ENCODE measurements around the gene PIAS1.

Gene PIAS1

DNA sequence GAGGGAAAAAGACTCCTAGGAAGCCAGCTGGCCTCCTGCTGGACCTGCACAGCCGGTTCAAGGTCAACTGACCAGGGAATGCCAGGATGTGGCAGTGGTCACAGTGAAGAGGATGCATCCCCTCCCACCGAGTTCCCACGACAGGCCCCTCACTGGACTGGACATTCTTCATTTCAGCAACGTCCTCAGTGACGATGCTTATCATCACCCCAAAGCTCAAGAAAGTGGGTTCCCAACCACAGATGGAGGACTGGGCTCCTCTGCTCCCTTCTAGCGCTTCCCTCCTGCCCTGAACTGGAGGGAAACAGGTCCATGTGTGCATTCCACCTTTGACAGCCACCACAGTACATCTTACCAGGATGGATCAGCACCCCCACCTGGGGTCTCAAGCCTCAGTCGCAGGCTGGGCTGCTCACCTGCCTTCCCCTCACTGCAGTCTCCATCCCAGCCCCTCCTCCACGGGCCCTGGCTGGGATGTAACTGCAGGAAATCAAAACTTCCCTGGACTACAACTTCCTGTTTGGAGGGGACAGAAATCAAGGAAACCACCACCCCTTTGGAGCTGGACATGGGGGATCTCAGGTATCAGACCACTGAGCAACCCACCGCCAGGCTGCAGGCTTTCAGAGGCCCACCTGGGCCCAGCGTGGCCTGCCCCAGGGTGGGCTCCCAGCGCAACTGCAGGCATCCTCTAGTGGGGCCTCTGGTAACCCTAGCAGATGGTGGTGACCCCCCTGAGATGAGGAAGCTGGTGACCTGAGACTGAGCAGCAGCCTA lies 143.7 kb downstream of the PIAS1 start:
- no peak overlapping the region for H2AFZ ChIP-seq (ENCODE audit: low read depth, low read length)
- H2BK15ac ChIP-seq (ENCODE audit: low read depth, poor library complexity, severe bottlenecking): no peak overlapping the region
- H3K9ac ChIP-seq (ENCODE audit: low read length): no peak overlapping the region
- peaks cover 19% of the 10 kb centered on the region for H3K79me1 ChIP-seq (replicated peaks; ENCODE audit: low read length, poor library complexity, severe bottlenecking)
- H2AK5ac ChIP-seq (ENCODE audit: low read length, severe bottlenecking): no peak overlapping the region
- H3K4me2 ChIP-seq (ENCODE audit: low read length, poor library complexity, severe bottlenecking): no peak overlapping the region
- H3K27ac ChIP-seq (ENCODE audit: low read length, poor library complexity, severe bottlenecking): no peak overlapping the region
- H2BK5ac ChIP-seq (ENCODE audit: low read depth, low read length, poor library complexity, severe bottlenecking): no peak overlapping the region
- no peak overlapping the region for H3K4me3 ChIP-seq (ENCODE audit: insufficient read depth in 1 of 2, low read depth in 1 of 2, low read length in 2 of 2)
- H2BK120ac ChIP-seq (ENCODE audit: low read depth, low read length): no peak overlapping the region
- no peak overlapping the region for H3K14ac ChIP-seq (ENCODE audit: low read length in 2 of 2)
- no peak overlapping the region for H4K91ac ChIP-seq (ENCODE audit: low read length)
- H3K36me3 ChIP-seq (ENCODE audit: control insufficient read depth in 1 of 2, insufficient read depth in 2 of 2, low read depth in 1 of 2, low read length in 2 of 2): peaks cover 19 to 29% of the 10 kb centered on the region in 2 experiments
- H3K18ac ChIP-seq (ENCODE audit: low read depth in 1 of 2, low read length in 2 of 2): no peak overlapping the region
- H3K4ac ChIP-seq (ENCODE audit: low read depth in 1 of 2, low read length in 2 of 2): no peak overlapping the region
- H3K4me1 ChIP-seq (ENCODE audit: control insufficient read depth, insufficient read depth, low read depth, low read length): peaks cover 7% of the 10 kb centered on the region
- H4K8ac ChIP-seq (ENCODE audit: low read length): peak overlapping the region; percentile 61
- H3K9me3 ChIP-seq (ENCODE audit: control insufficient read depth, low read length): no peaks in the 10 kb centered on the region
- H3K27me3 ChIP-seq (ENCODE audit: control insufficient read depth in 1 of 2, insufficient read depth in 1 of 2, low read length in 2 of 2): no peaks in the 10 kb centered on the region
- no peak overlapping the region for H3K23ac ChIP-seq (ENCODE audit: low read length in 2 of 2)
- DNase-seq: no peak
- WGBS: 93% methylated on average over 11 of the region's 11 CpGs
- no peak overlapping the region for H2BK12ac ChIP-seq (ENCODE audit: low read length in 2 of 2)

DNA sequence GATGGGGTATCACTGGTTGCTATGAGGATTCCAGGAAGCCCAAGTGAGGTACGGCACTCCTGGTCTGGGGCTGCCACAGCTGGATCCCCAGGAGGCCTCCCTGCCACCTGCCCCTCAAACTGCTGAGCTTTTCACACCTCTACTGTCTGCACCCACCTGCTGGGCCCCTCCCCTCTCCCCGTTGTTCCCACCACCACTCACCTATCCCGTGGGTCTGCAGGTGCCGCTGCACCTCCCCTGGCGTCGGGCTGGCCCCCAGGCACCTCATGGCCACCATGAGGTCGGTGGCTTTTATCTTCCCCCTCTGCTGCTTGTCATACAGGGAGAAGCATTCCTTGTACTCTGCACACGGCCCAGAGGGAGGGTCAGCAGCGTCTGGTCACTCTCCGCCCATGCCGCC lies 145.2 kb downstream of the PIAS1 start:
- H2AK5ac ChIP-seq (ENCODE audit: low read length, severe bottlenecking): no peak overlapping the region
- no peak overlapping the region for H3K4ac ChIP-seq (ENCODE audit: low read depth in 1 of 2, low read length in 2 of 2)
- no peak overlapping the region for H3K9ac ChIP-seq (ENCODE audit: low read length)
- no peak overlapping the region for H3K4me2 ChIP-seq (ENCODE audit: low read length, poor library complexity, severe bottlenecking)
- H3K18ac ChIP-seq (ENCODE audit: low read depth in 1 of 2, low read length in 2 of 2): no peak overlapping the region
- H2AFZ ChIP-seq (ENCODE audit: low read depth, low read length): no peak overlapping the region
- H2BK120ac ChIP-seq (ENCODE audit: low read depth, low read length): no peak overlapping the region
- H4K8ac ChIP-seq (ENCODE audit: low read length): peak overlapping the region; percentile 12
- H2BK5ac ChIP-seq (ENCODE audit: low read depth, low read length, poor library complexity, severe bottlenecking): no peak overlapping the region
- DNase-seq: no peak
- no peak overlapping the region for H3K27ac ChIP-seq (ENCODE audit: low read length, poor library complexity, severe bottlenecking)
- H2BK15ac ChIP-seq (ENCODE audit: low read depth, poor library complexity, severe bottlenecking): no peak overlapping the region
- H2BK12ac ChIP-seq (ENCODE audit: low read length in 2 of 2): no peak overlapping the region
- peaks cover 6 to 27% of the 10 kb centered on the region in 2 experiments for H3K36me3 ChIP-seq (ENCODE audit: control insufficient read depth in 1 of 2, insufficient read depth in 2 of 2, low read depth in 1 of 2, low read length in 2 of 2)
- peak overlapping the region in 1 of 2 experiments; percentile 41 for H3K14ac ChIP-seq (ENCODE audit: low read length in 2 of 2)
- H4K91ac ChIP-seq (ENCODE audit: low read length): peak overlapping the region; percentile 44
- H3K79me1 ChIP-seq (replicated peaks; ENCODE audit: low read length, poor library complexity, severe bottlenecking): peaks cover 20% of the 10 kb centered on the region
- no peak overlapping the region for H3K4me3 ChIP-seq (ENCODE audit: insufficient read depth in 1 of 2, low read depth in 1 of 2, low read length in 2 of 2)
- WGBS: 62% methylated on average over 11 of the region's 11 CpGs
- no peaks in the 10 kb centered on the region for H3K9me3 ChIP-seq (ENCODE audit: control insufficient read depth, low read length)
- H3K23ac ChIP-seq (ENCODE audit: low read length in 2 of 2): no peak overlapping the region
- H3K4me1 ChIP-seq (ENCODE audit: control insufficient read depth, insufficient read depth, low read depth, low read length): peaks cover 7% of the 10 kb centered on the region
- H3K27me3 ChIP-seq (ENCODE audit: control insufficient read depth in 1 of 2, insufficient read depth in 1 of 2, low read length in 2 of 2): no peaks in the 10 kb centered on the region

DNA sequence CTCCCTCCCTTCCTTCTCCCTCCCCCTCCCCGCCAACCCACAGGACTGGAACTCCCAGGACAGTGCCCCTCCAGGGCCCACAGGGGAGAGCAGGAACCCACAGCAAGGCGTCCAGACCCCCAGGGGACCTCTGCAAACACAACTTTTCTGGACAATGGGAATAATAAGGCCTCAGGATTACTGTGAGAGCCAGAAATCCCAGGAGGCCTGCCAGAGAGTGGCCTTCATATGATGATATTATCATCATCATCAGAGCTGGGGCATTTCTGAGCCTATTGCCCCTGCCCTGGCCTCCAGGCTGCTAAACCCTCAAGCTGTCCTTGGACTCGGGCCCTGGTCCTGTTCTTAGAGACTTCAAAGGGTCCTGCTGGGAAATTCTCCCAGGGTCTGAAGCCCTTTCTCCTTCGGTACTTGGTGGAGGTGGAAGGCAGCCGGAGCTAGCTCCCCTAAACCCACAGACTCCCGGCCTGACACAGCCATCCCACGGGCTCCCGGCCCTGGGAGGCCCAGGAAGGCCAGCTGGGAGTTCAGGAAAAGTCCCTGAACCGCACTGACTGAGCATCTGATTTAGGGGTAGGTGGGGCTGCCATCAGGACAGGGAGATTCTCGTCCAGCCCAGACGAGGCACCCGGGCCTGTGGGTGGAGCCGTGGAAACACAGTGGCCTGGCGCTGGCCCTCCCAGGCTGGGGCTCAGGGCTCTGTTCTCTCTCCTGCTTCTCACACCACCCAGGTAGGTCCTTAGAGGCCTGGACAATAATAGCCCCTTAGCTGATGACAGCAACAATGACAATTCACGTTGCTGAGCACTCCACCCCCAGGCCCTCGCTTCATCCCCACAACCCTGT lies 146.1 kb downstream of the PIAS1 start:
- H3K9ac ChIP-seq (ENCODE audit: low read length): peak overlapping the region; percentile 52
- 64% methylated on average over 16 of the region's 16 CpGs for WGBS
- H3K14ac ChIP-seq (ENCODE audit: low read length in 2 of 2): no peak overlapping the region
- no peaks in the 10 kb centered on the region for H3K9me3 ChIP-seq (ENCODE audit: control insufficient read depth, low read length)
- H3K79me1 ChIP-seq (replicated peaks; ENCODE audit: low read length, poor library complexity, severe bottlenecking): peaks cover 23% of the 10 kb centered on the region
- H2BK15ac ChIP-seq (ENCODE audit: low read depth, poor library complexity, severe bottlenecking): no peak overlapping the region
- H2AFZ ChIP-seq (ENCODE audit: low read depth, low read length): no peak overlapping the region
- H4K91ac ChIP-seq (ENCODE audit: low read length): no peak overlapping the region
- no peak overlapping the region for H2BK120ac ChIP-seq (ENCODE audit: low read depth, low read length)
- peak overlapping the region; percentile 19 for H4K8ac ChIP-seq (ENCODE audit: low read length)
- H3K23ac ChIP-seq (ENCODE audit: low read length in 2 of 2): peak overlapping the region in 1 of 2 experiments; percentile 3
- H3K36me3 ChIP-seq (ENCODE audit: control insufficient read depth in 1 of 2, insufficient read depth in 2 of 2, low read depth in 1 of 2, low read length in 2 of 2): peaks cover 6 to 24% of the 10 kb centered on the region in 2 experiments
- peak overlapping the region in 1 of 2 experiments; percentile 41 for H3K18ac ChIP-seq (ENCODE audit: low read depth in 1 of 2, low read length in 2 of 2)
- H2BK5ac ChIP-seq (ENCODE audit: low read depth, low read length, poor library complexity, severe bottlenecking): no peak overlapping the region
- H2AK5ac ChIP-seq (ENCODE audit: low read length, severe bottlenecking): no peak overlapping the region
- H3K4me1 ChIP-seq (ENCODE audit: control insufficient read depth, insufficient read depth, low read depth, low read length): peaks cover 10% of the 10 kb centered on the region
- no peak overlapping the region for H3K27ac ChIP-seq (ENCODE audit: low read length, poor library complexity, severe bottlenecking)
- H3K4me2 ChIP-seq (ENCODE audit: low read length, poor library complexity, severe bottlenecking): no peak overlapping the region
- H2BK12ac ChIP-seq (ENCODE audit: low read length in 2 of 2): peak overlapping the region in 1 of 2 experiments; percentile 55
- H3K4me3 ChIP-seq (ENCODE audit: insufficient read depth in 1 of 2, low read depth in 1 of 2, low read length in 2 of 2): no peak overlapping the region
- H3K27me3 ChIP-seq (ENCODE audit: control insufficient read depth in 1 of 2, insufficient read depth in 1 of 2, low read length in 2 of 2): no peaks in the 10 kb centered on the region
- DNase-seq: no peak
- no peak overlapping the region for H3K4ac ChIP-seq (ENCODE audit: low read depth in 1 of 2, low read length in 2 of 2)

Measured in mesenchymal stem cell (in vitro differentiated cells and primary cell).